SH-SY5Y (cell line): ENCODE measurements around the gene FBXO17.

Experiments
- GATA2 ChIP-seq: IDR thresholded peaks from 2 replicates; pipeline ENCODE4 v1.6.1; 2011; ENCODE audit warnings: mild to moderate bottlenecking, low read depth, low read length
- GATA3 ChIP-seq: IDR thresholded peaks from 2 replicates; pipeline ENCODE4 v1.6.1; 2011; ENCODE audit warnings: low read depth, mild to moderate bottlenecking, low read length, moderate library complexity

- TF ChIP-seq GATA3 (no peak), GATA2 (no peak)
Measured at GRCh38 chr19:38979812-38980211, 4.3 kb upstream of the FBXO17 start.
